Spleen (tissue), 7 donors: Measurements from ENCODE around the gene MRPL51.

Experiments used
- CTCF ChIP-seq, 11 experiments: fragments of 200-600 bp in 7 of 11; fragments of 450-650 bp in 4 of 11; sonication (generic) in 4 of 11; IDR thresholded peaks in 8 of 11; conservative IDR thresholded peaks in 3 of 11; 1 replicate in 7 of 11; 2 replicates in 4 of 11; pipeline versions ENCODE4 v1.4.0 to v1.8.0; 2016 to 2021; ENCODE audit warnings: antibody characterized with exemption in 11 of 11, inconsistent platforms in 4 of 11, mild to moderate bottlenecking in 1 of 11
- POLR2A ChIP-seq, 3 donors: fragments of 450-650 bp; IDR thresholded peaks; one replicate each; pipeline ENCODE4 v1.5.1; 2017; ENCODE audit warnings: antibody characterized with exemption in 3 of 3, mild to moderate bottlenecking in 1 of 3
- donor health status: DM: no; HTN: no; CAD: no; lungs with moderate emphysema.
- donor health status: DM: no; HTN: no; CAD: no.
- donor health status: DM: no; HTN: no; CAD: no.

GRCh38 chr12:6488240-6488639 is 4.8 kb downstream of the MRPL51 start:
- TF ChIP-seq CTCF (IDR thresholded peaks at IDR 0.05 in 8 of 11, conservative IDR thresholded peaks at IDR 0.05 in 3 of 11) (no peak), POLR2A (IDR thresholded peaks at IDR 0.05) (no peak)
